Endodermal cell (in vitro differentiated cells): ENCODE data around the gene PHKB. TPM values are rescaled to one million over a fixed set of nuclear protein-coding genes. Genes with fewer than 3 reads are reported as not detected.

Experiments
- DNase-seq: peaks from one replicate; pipeline ENCODE4 v3.0.0-alpha.2; 2017
- H3K27ac ChIP-seq: 2 replicates; pipeline ENCODE4 v1.5.1; 2013; ENCODE audit warnings: mild to moderate bottlenecking, low read depth, low read length, moderate library complexity
- H3K27me3 ChIP-seq: 2 replicates; pipeline ENCODE4 v1.6.1; 2013; ENCODE audit warnings: mild to moderate bottlenecking, low read length, moderate library complexity; ENCODE audit not compliant: insufficient read depth, control insufficient read depth, poor library complexity, severe bottlenecking
- H3K36me3 ChIP-seq: 2 replicates; pipeline ENCODE4 v1.7.0; 2013; ENCODE audit warnings: mild to moderate bottlenecking, low read length, moderate library complexity; ENCODE audit not compliant: control insufficient read depth, insufficient read depth
- H3K4me1 ChIP-seq: one replicate; pipeline ENCODE4 v1.7.0; 2013; ENCODE audit warnings: low read length; ENCODE audit not compliant: control insufficient read depth, insufficient read depth
- H3K4me3 ChIP-seq: 2 replicates; pipeline ENCODE4 v1.5.1; 2013; ENCODE audit warnings: mild to moderate bottlenecking, low read length, moderate library complexity
- H3K9ac ChIP-seq: 2 replicates; pipeline ENCODE4 v1.6.1; 2013; ENCODE audit warnings: mild to moderate bottlenecking, low read length, moderate library complexity; ENCODE audit not compliant: poor library complexity, severe bottlenecking; ENCODE audit errors: extremely low read depth
- H3K9me3 ChIP-seq: 2 replicates; pipeline ENCODE4 v1.6.1; 2013; ENCODE audit warnings: mild to moderate bottlenecking, low read length, moderate library complexity; ENCODE audit not compliant: control insufficient read depth
- H3K27ac Mint-ChIP-seq: 2 replicates; pipeline ENCODE4 v1.8.0; 2020; ENCODE audit warnings: mixed read lengths
- H3K27me3 Mint-ChIP-seq: 2 replicates; pipeline ENCODE4 v1.8.0; 2021; ENCODE audit warnings: mild to moderate bottlenecking, mixed read lengths; ENCODE audit not compliant: insufficient read depth
- H3K36me3 Mint-ChIP-seq: 2 replicates; pipeline ENCODE4 v1.8.0; 2020; ENCODE audit warnings: low read depth, mixed read lengths
- H3K4me1 Mint-ChIP-seq: 2 replicates; pipeline ENCODE4 v1.8.0; 2020; ENCODE audit warnings: mixed read lengths
- H3K4me3 Mint-ChIP-seq: 2 replicates; pipeline ENCODE4 v1.8.0; 2020; ENCODE audit warnings: mild to moderate bottlenecking, moderate library complexity, mixed read lengths
- H3K9me3 Mint-ChIP-seq: 2 replicates; pipeline ENCODE4 v1.8.0; 2020; ENCODE audit warnings: mild to moderate bottlenecking, mixed read lengths
- CTCF ChIP-seq: fragments of 200-600 bp; sonication (generic); conservative IDR thresholded peaks from 2 replicates; pipeline ENCODE4 v1.5.0; 2021; ENCODE audit warnings: antibody characterized with exemption, mild to moderate bottlenecking
- WGBS, 2 experiments: methylation state at CpG; one replicate each; pipeline versions ENCODE4 v1.1.5 to v1.1.7; 2013; ENCODE audit warnings: missing lambda C conversion rate in 2 of 2, mixed read lengths in 1 of 2; ENCODE audit not compliant: insufficient coverage in 1 of 2, insufficient read length in 1 of 2; 5-methylcytosine and 5-hydroxymethylcytosine counted together
- total RNA-seq, 2 donors: library from RNA; stranded (reverse); fragmentation: NEBNext Ultra II Directional in 1 of 2; extraction: Animal tissue kit (Norgen Biotek cat#: 25700) in 1 of 2; gene quantifications; 2 replicates in 1 of 2; 3 replicates in 1 of 2; pipeline ENCODE4 v1.2.1, GENCODE V29; 2021

The PHKB gene
- total RNA-seq, 2 donors from 2014 or later: 51.0 to 71.8 TPM

- H3K27me3 Mint-ChIP-seq: no peaks in the 10 kb centered on the region
- no peaks in the 10 kb centered on the region for H3K9me3 Mint-ChIP-seq
- no peak overlapping the region for H3K27ac Mint-ChIP-seq
- no peaks in the 10 kb centered on the region for H3K4me1 Mint-ChIP-seq
- no peak overlapping the region for H3K4me3 Mint-ChIP-seq
- Histone ChIP-seq H3K27me3 (no peaks in the 10 kb centered on the region), H3K36me3 (no peaks in the 10 kb centered on the region), H3K4me3 (no peak overlapping the region), H3K9ac (no peak overlapping the region), H3K4me1 (no peaks in the 10 kb centered on the region), H3K27ac (no peak overlapping the region), H3K9me3 (no peaks in the 10 kb centered on the region)
- TF ChIP-seq CTCF: no peak
- no peak for DNase-seq
- 90 to 97% methylated on average over 2 to 3 of the region's 3 CpGs for WGBS, 2 experiments
- H3K36me3 Mint-ChIP-seq: no peaks in the 10 kb centered on the region
These were observed 289.2 kb downstream of the PHKB start for GRCh38 chr16:47750371-47750770.

Other genes with a start within 250 kb of the PHKB start
- gene ITFG1, start 268 bp upstream of the PHKB start, total RNA-seq: 10 to 100 TPM; 35.6 to 40.0 TPM